GM21360 (cell line): ENCODE data around the gene TMEM223.
A peak's percentile ranks its signal among the peaks of the same experiment; 100 is the strongest.
"Not testable (repeated sequence)": the region's sequence is repeated elsewhere in the genome, so short reads cannot be mapped to it uniquely, and the experiment has no call there.

Source experiments
- ATAC-seq: cut with Tn5 transposase; IDR thresholded peaks from one replicate; pipeline ENCODE4 v1.9.1; 2021; ENCODE audit warnings: mild to moderate bottlenecking, moderate library complexity; ENCODE audit not compliant: unreplicated experiment

TMEM223 gene

GRCh38 chr11:62804310-62805075, 12.7 kb upstream of the TMEM223 start:
- peak; percentile 8 for ATAC-seq

GRCh38 chr11:62801071-62801470, 9.3 kb upstream of the TMEM223 start:
- no peak for ATAC-seq

- ATAC-seq = no peak
These were observed 7.7 kb upstream of the TMEM223 start for GRCh38 chr11:62799486-62799885.

- ATAC-seq = no peak
These were observed 4.5 kb upstream of the TMEM223 start for GRCh38 chr11:62796281-62796680.

GRCh38 chr11:62794201-62794775, 2.5 kb upstream of the TMEM223 start:
- ATAC-seq = no peak

GRCh38 chr11:62792202-62792575, 383 bp upstream of the TMEM223 start:
- ATAC-seq = no peak

- ATAC-seq = no peak
These were observed 2.2 kb downstream of the TMEM223 start for GRCh38 chr11:62789576-62789975.

GRCh38 chr11:62788991-62789390, 2.8 kb downstream of the TMEM223 start:
- no peak for ATAC-seq

GRCh38 chr11:62787005-62787759, 4.6 kb downstream of the TMEM223 start, which contains the start of gene TMEM179B:
Gene TMEM179B (plus strand): TSS chr11:62787402. CDS start chr11:62787432, 30 bp downstream.
- ATAC-seq = peak; percentile 60

- ATAC-seq = peak; percentile 58
These were observed 5.3 kb downstream of the TMEM223 start for GRCh38 chr11:62786318-62787004.

- no peak for ATAC-seq
These were observed 9.1 kb downstream of the TMEM223 start for GRCh38 chr11:62782753-62783152.

- ATAC-seq = no peak
These were observed 13.4 kb downstream of the TMEM223 start for GRCh38 chr11:62778441-62778840.

GRCh38 chr11:62777389-62777788, 14.4 kb downstream of the TMEM223 start:
- ATAC-seq = no peak

GRCh38 chr11:62775646-62776045, 16.2 kb downstream of the TMEM223 start:
- no peak for ATAC-seq

- ATAC-seq = no peak
These were observed 17.4 kb downstream of the TMEM223 start for GRCh38 chr11:62774407-62774806.

- peak; percentile 58 for ATAC-seq
These were observed 20.4 kb downstream of the TMEM223 start, which contains the start of gene TAF6L for GRCh38 chr11:62771144-62772021. Gene TAF6L (plus strand): TSS chr11:62771396. CDS start chr11:62775784, 4,388 bp downstream.

- no peak for ATAC-seq
These were observed 21.0 kb downstream of the TMEM223 start for GRCh38 chr11:62770778-62771143.

GRCh38 chr11:62760867-62761227, 31.0 kb downstream of the TMEM223 start:
- not testable (repeated sequence) for ATAC-seq

GRCh38 chr11:62757846-62758788, 33.7 kb downstream of the TMEM223 start:
- no peak for ATAC-seq
